GM21447 (cell line): ENCODE measurements around the gene NHEJ1.

ENCODE experiments used
- ATAC-seq: cut with Tn5 transposase; IDR thresholded peaks from one replicate; pipeline ENCODE4 v1.9.1; 2021; ENCODE audit not compliant: unreplicated experiment

NHEJ1 gene

GRCh38 chr2:219031005-219031738, 129.4 kb downstream of the NHEJ1 start:
- no peak for ATAC-seq

GRCh38 chr2:219030177-219030940, 130.3 kb downstream of the NHEJ1 start:
- ATAC-seq, result no peak

- ATAC-seq, result no peak
Observed at GRCh38 chr2:219029829-219030165, 130.8 kb downstream of the NHEJ1 start.

GRCh38 chr2:219028996-219029828, 131.4 kb downstream of the NHEJ1 start:
- no peak for ATAC-seq

- ATAC-seq, result no peak
Observed at GRCh38 chr2:219028141-219028540, 132.5 kb downstream of the NHEJ1 start.

GRCh38 chr2:219027511-219028055, 133.0 kb downstream of the NHEJ1 start:
- ATAC-seq, result no peak

GRCh38 chr2:219026946-219027345, 133.7 kb downstream of the NHEJ1 start:
- ATAC-seq, result no peak

GRCh38 chr2:219025637-219026585, 134.7 kb downstream of the NHEJ1 start:
- ATAC-seq, result no peak
